SK-N-SH (cell line): ENCODE data around the gene PHACTR3. TPM values are rescaled to one million over a fixed set of nuclear protein-coding genes. Genes with fewer than 3 reads are reported as not detected.

Experiments
- CTCF ChIA-PET: fragments of 300-600, 350-600 bp; formaldehyde crosslinking; extraction: SDS; loops from one replicate; lab custom pipeline; 2021; lab: Yijun Ruan, JAX
- POLR2A ChIA-PET: fragments of 350-600 bp; sonication (Branson Sonifier 250); formaldehyde crosslinking; extraction: SDS; loops from one replicate; lab custom pipeline; 2020; ENCODE audit warnings: antibody characterized with exemption, inconsistent platforms; lab: Yijun Ruan, JAX
- DNase-seq: peaks from one replicate; pipeline ENCODE4 v3.0.0; 2012
- H2AFZ ChIP-seq: fragments of 200-600 bp; sonication (generic); 2 replicates; pipeline ENCODE4 v1.8.1; 2016; ENCODE audit warnings: antibody characterized with exemption, mild to moderate bottlenecking, low read depth
- H3F3A ChIP-seq: fragments of 200-600 bp; sonication (generic); replicated peaks from 2 replicates; pipeline ENCODE3; 2016; ENCODE audit warnings: antibody characterized with exemption, mild to moderate bottlenecking; ENCODE audit not compliant: insufficient read depth
- H3K27ac ChIP-seq, 2 experiments: fragments of 200-500 bp in 1 of 2; fragments of 200-600 bp in 1 of 2; sonication (Bioruptor generic) in 1 of 2; sonication (generic), shearing (Covaris generic) in 1 of 2; 2 replicates each; pipeline versions ENCODE4 v1.5.1 to v1.6.1; 2014 to 2016; ENCODE audit warnings: low read depth in 2 of 2, inconsistent platforms in 1 of 2, low read length in 1 of 2, mild to moderate bottlenecking in 1 of 2, mixed read lengths in 1 of 2
- H3K27me3 ChIP-seq: fragments of 200-600 bp; sonication (generic), shearing (Covaris generic); 2 replicates; pipeline ENCODE4 v1.6.1; 2016; ENCODE audit warnings: mixed run types; ENCODE audit not compliant: insufficient read depth
- H3K36me3 ChIP-seq, 2 experiments: fragments of 200-500 bp in 1 of 2; fragments of 200-600 bp in 1 of 2; sonication (Bioruptor generic) in 1 of 2; sonication (generic) in 1 of 2; replicated peaks in 1 of 2; 2 replicates each; pipeline versions ENCODE3 to v1.5.1; 2014 to 2016; ENCODE audit warnings: low read length in 1 of 2, mild to moderate bottlenecking in 1 of 2; ENCODE audit not compliant: insufficient read depth in 2 of 2, control insufficient read depth in 1 of 2
- H3K4me1 ChIP-seq, 2 experiments: fragments of 200-500 bp in 1 of 2; fragments of 200-600 bp in 1 of 2; sonication (Bioruptor generic) in 1 of 2; sonication (generic), shearing (Covaris generic) in 1 of 2; 2 replicates each; pipeline versions ENCODE4 v1.5.1 to v1.6.1; 2014 to 2016; ENCODE audit warnings: low read depth in 1 of 2, low read length in 1 of 2, mixed run types in 1 of 2; ENCODE audit not compliant: insufficient read depth in 2 of 2, control insufficient read depth in 1 of 2
- H3K4me2 ChIP-seq: fragments of 200-600 bp; sonication (generic), shearing (Covaris generic); 2 replicates; pipeline ENCODE4 v1.6.1; 2017; ENCODE audit warnings: mixed run types
- H3K4me3 ChIP-seq, 2 experiments: fragments of 200-500 bp in 1 of 2; fragments of 200-600 bp in 1 of 2; sonication (Bioruptor generic) in 1 of 2; sonication (generic), shearing (Covaris generic) in 1 of 2; 2 replicates each; pipeline versions ENCODE4 v1.5.1 to v1.8.1; 2014 to 2016; ENCODE audit warnings: low read depth in 2 of 2, inconsistent platforms in 1 of 2, low read length in 1 of 2, mild to moderate bottlenecking in 1 of 2, mixed read lengths in 1 of 2, moderate library complexity in 1 of 2
- H3K79me2 ChIP-seq: fragments of 200-600 bp; sonication (generic); 2 replicates; pipeline ENCODE4 v1.8.1; 2017; ENCODE audit warnings: mild to moderate bottlenecking; ENCODE audit not compliant: insufficient read depth
- H3K9ac ChIP-seq: fragments of 200-600 bp; sonication (generic); 2 replicates; pipeline ENCODE4 v1.6.1; 2017; ENCODE audit warnings: mixed run types
- H3K9me2 ChIP-seq: fragments of 200-600 bp; sonication (generic); 2 replicates; pipeline ENCODE4 v1.6.1; 2017; ENCODE audit warnings: mixed run types
- H3K9me3 ChIP-seq: fragments of 200-600 bp; sonication (generic); 2 replicates; pipeline ENCODE4 v1.6.1; 2017; ENCODE audit warnings: mixed run types, mild to moderate bottlenecking, moderate library complexity
- H4K20me1 ChIP-seq: fragments of 200-600 bp; sonication (generic); 2 replicates; pipeline ENCODE4 v1.6.1; 2017; ENCODE audit warnings: mild to moderate bottlenecking, mixed run types; ENCODE audit not compliant: insufficient read depth
- CTCF ChIP-seq: fragments of 200-600 bp; sonication (generic); IDR thresholded peaks from 2 replicates; pipeline ENCODE4 v1.6.1; 2017; ENCODE audit warnings: antibody characterized with exemption, mild to moderate bottlenecking, moderate library complexity
- EZH2phosphoT487 ChIP-seq: fragments of 200-600 bp; sonication (generic); IDR thresholded peaks from 2 replicates; pipeline ENCODE4 v1.6.1; 2017; ENCODE audit warnings: low read depth, mixed run types, mild to moderate bottlenecking, antibody characterized with exemption, moderate library complexity, borderline replicate concordance
- FOSL2 ChIP-seq: IDR thresholded peaks from 2 replicates; pipeline ENCODE4 v1.4.0; 2012; ENCODE audit warnings: low read depth, mild to moderate bottlenecking, moderate library complexity, borderline replicate concordance
- FOXJ3 ChIP-seq: sonication (generic); formaldehyde crosslinking; IDR thresholded peaks from 2 replicates; pipeline ENCODE4 v1.5.1; 2020; ENCODE audit warnings: mild to moderate bottlenecking, missing genetic modification reagents
- FOXM1 ChIP-seq: IDR thresholded peaks from 2 replicates; pipeline ENCODE4 v1.4.0; 2012; ENCODE audit warnings: low read depth, mild to moderate bottlenecking
- GABPA ChIP-seq: IDR thresholded peaks from 2 replicates; pipeline ENCODE4 v1.4.0; 2012; ENCODE audit warnings: low read depth, mild to moderate bottlenecking
- GATA2 ChIP-seq: sonication (generic); formaldehyde crosslinking; IDR thresholded peaks from 2 replicates; pipeline ENCODE4 v1.5.0; 2020; ENCODE audit warnings: mild to moderate bottlenecking, missing genetic modification reagents
- IRF3 ChIP-seq: fragments of 150-350 bp; IDR thresholded peaks from 2 replicates; pipeline ENCODE4 v1.6.1; 2016; ENCODE audit warnings: mild to moderate bottlenecking, low read depth, low read length
- JUND ChIP-seq: IDR thresholded peaks from 2 replicates; pipeline ENCODE4 v1.4.0; 2012
- MEF2A ChIP-seq: IDR thresholded peaks from 2 replicates; pipeline ENCODE4 v1.4.0; 2012; ENCODE audit warnings: low read depth, borderline replicate concordance
- NFIC ChIP-seq: IDR thresholded peaks from 2 replicates; pipeline ENCODE4 v1.4.0; 2012; ENCODE audit warnings: borderline replicate concordance
- POLR2AphosphoS5 ChIP-seq: IDR thresholded peaks from 2 replicates; pipeline ENCODE4 v1.6.1; 2012; ENCODE audit warnings: low read depth, low read length
- RCOR1 ChIP-seq: fragments of 150-350 bp; IDR thresholded peaks from 2 replicates; pipeline ENCODE4 v1.6.1; 2017; ENCODE audit warnings: antibody characterized with exemption, low read length
- SIN3A ChIP-seq: IDR thresholded peaks from 2 replicates; pipeline ENCODE4 v1.6.1; 2012; ENCODE audit warnings: low read depth, mild to moderate bottlenecking, low read length, moderate library complexity, borderline replicate concordance
- SMC3 ChIP-seq: IDR thresholded peaks from 2 replicates; pipeline ENCODE4 v1.6.1; 2012; ENCODE audit warnings: low read depth, low read length, improper control_type of control experiment
- TAF1 ChIP-seq: IDR thresholded peaks from 2 replicates; pipeline ENCODE4 v1.6.1; 2012; ENCODE audit warnings: low read depth, mild to moderate bottlenecking, low read length, moderate library complexity, borderline replicate concordance
- TCF12 ChIP-seq: IDR thresholded peaks from 2 replicates; pipeline ENCODE4 v1.4.0; 2012
- YY1 ChIP-seq: IDR thresholded peaks from 2 replicates; pipeline ENCODE4 v1.4.0; 2012; ENCODE audit warnings: low read depth, mild to moderate bottlenecking
- WGBS: methylation state at CpG from one replicate; pipeline ENCODE4 v1.1.6; 2017; ENCODE audit warnings: low lambda C conversion rate; 5-methylcytosine and 5-hydroxymethylcytosine counted together
- polyA plus RNA-seq, 3 experiments: library from polyadenylated mRNA; depleted of rRNA; stranded (reverse); fragments of >200 nt; gene quantifications; 2 replicates each; pipeline ENCODE4 v1.2.3, GENCODE V29; 2012
- TF ChIP-seq, protein P1 (sequence below): IDR thresholded peaks from 2 replicates; pipeline ENCODE4 v1.4.0; 2012; ENCODE audit warnings: low read depth
- TF ChIP-seq, protein P2 (sequence below): IDR thresholded peaks from 2 replicates; pipeline ENCODE4 v1.6.1; 2012; ENCODE audit warnings: mild to moderate bottlenecking, low read depth, low read length, moderate library complexity

The PHACTR3 gene
- polyA plus RNA-seq, 1 of the 3 experiments (the other 2 are of a cell fraction): 0.10 TPM

DNA sequence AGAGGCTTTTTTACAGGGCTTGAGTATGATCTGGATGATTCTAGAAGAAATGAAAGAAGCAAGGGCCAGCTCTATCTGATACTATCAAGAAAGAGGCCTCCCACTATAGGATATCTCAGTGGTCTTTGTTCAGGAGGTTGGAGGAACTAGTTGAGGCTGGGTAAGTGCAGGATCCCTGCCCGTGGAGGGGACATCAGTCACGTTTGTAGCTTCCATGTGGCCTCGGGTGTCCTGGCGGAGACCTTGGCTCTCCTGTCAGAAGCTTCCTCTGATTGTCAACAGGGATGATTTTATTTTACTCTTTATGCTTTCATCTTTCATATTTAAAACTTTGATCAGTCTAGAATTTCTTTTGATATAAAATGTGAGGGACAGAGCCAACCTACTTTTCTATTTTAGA is 86.6 kb downstream of the PHACTR3 start:
- Histone ChIP-seq H3K4me1 (no peaks in the 10 kb centered on the region; a peak in 1 of 4 replicates), H3K4me2 (no peak overlapping the region), H3F3A (no peaks in the 10 kb centered on the region), H4K20me1 (no peaks in the 10 kb centered on the region), H3K27ac (no peak overlapping the region), H3K9ac (no peak overlapping the region), H3K4me3 (no peak overlapping the region), H3K36me3 (no peaks in the 10 kb centered on the region), H3K79me2 (no peaks in the 10 kb centered on the region), H2AFZ (no peak overlapping the region), H3K27me3 (no peaks in the 10 kb centered on the region), H3K9me2 (no peaks in the 10 kb centered on the region), H3K9me3 (no peaks in the 10 kb centered on the region)
- CTCF ChIA-PET: no interaction called here
- TF ChIP-seq, protein P1, sequence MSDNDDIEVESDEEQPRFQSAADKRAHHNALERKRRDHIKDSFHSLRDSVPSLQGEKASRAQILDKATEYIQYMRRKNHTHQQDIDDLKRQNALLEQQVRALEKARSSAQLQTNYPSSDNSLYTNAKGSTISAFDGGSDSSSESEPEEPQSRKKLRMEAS: no peak
- TF ChIP-seq POLR2AphosphoS5 (no peak), EZH2phosphoT487 (no peak), MEF2A (no peak), FOXM1 (no peak), TAF1 (no peak), CTCF (no peak), GABPA (no peak), NFIC (no peak), SMC3 (no peak), TCF12 (no peak), YY1 (no peak), RCOR1 (no peak), JUND (no peak), GATA2 (CRISPR knock-in tag) (no peak), SIN3A (no peak), FOSL2 (no peak), FOXJ3 (no peak), IRF3 (no peak)
- TF ChIP-seq, protein P2, sequence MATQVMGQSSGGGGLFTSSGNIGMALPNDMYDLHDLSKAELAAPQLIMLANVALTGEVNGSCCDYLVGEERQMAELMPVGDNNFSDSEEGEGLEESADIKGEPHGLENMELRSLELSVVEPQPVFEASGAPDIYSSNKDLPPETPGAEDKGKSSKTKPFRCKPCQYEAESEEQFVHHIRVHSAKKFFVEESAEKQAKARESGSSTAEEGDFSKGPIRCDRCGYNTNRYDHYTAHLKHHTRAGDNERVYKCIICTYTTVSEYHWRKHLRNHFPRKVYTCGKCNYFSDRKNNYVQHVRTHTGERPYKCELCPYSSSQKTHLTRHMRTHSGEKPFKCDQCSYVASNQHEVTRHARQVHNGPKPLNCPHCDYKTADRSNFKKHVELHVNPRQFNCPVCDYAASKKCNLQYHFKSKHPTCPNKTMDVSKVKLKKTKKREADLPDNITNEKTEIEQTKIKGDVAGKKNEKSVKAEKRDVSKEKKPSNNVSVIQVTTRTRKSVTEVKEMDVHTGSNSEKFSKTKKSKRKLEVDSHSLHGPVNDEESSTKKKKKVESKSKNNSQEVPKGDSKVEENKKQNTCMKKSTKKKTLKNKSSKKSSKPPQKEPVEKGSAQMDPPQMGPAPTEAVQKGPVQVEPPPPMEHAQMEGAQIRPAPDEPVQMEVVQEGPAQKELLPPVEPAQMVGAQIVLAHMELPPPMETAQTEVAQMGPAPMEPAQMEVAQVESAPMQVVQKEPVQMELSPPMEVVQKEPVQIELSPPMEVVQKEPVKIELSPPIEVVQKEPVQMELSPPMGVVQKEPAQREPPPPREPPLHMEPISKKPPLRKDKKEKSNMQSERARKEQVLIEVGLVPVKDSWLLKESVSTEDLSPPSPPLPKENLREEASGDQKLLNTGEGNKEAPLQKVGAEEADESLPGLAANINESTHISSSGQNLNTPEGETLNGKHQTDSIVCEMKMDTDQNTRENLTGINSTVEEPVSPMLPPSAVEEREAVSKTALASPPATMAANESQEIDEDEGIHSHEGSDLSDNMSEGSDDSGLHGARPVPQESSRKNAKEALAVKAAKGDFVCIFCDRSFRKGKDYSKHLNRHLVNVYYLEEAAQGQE: no peak
- WGBS: 29% methylated on average over 4 of the region's 4 CpGs
- no peak for DNase-seq
- POLR2A ChIA-PET: no interaction called here
